HG02970 (cell line): Measurements from ENCODE around the gene MS4A4A.

ENCODE experiments used
- ATAC-seq: cut with Tn5 transposase; IDR thresholded peaks from one replicate; pipeline ENCODE4 v1.9.1; 2021; ENCODE audit warnings: mild to moderate bottlenecking, moderate library complexity, moderate number of reproducible peaks; ENCODE audit not compliant: unreplicated experiment, low FRiP score

Gene MS4A4A

GRCh38 chr11:60345489-60345888 is 65.0 kb downstream of the MS4A4A start:
- no peak for ATAC-seq

- ATAC-seq: no peak
Observed at GRCh38 chr11:60347084-60347797, 66.8 kb downstream of the MS4A4A start.

- no peak for ATAC-seq
Observed at GRCh38 chr11:60348116-60348515, 67.7 kb downstream of the MS4A4A start.

- ATAC-seq: no peak
Observed at GRCh38 chr11:60349990-60350389, 69.5 kb downstream of the MS4A4A start.

- ATAC-seq: no peak
Observed at GRCh38 chr11:60357771-60358170, 77.3 kb downstream of the MS4A4A start.
